Mesenteric fat pad (tissue), 1 donor: ENCODE data around the gene DYRK2. TPM values are rescaled to one million over a fixed set of nuclear protein-coding genes. Genes with fewer than 3 reads are reported as not detected.
"Not testable (repeated sequence)": the region's sequence is repeated elsewhere in the genome, so short reads cannot be mapped to it uniquely, and the experiment has no call there.

Experiments
- DNase-seq: peaks from one replicate; pipeline ENCODE4 v3.0.0-alpha.2; 2020; ENCODE audit warnings: low spot score
- total RNA-seq: library from RNA; stranded (reverse); fragmentation: NEBNext Ultra II Directional; extraction: Animal tissue kit (Norgen Biotek cat#: 25700); gene quantifications from one replicate; pipeline ENCODE4 v1.2.1, GENCODE V29; 2021
- donor health status: DM: yes; HTN: yes; CAD: no.

DYRK2 gene
- total RNA-seq, 1 donor from 2014 or later: 17.4 TPM

DNA sequence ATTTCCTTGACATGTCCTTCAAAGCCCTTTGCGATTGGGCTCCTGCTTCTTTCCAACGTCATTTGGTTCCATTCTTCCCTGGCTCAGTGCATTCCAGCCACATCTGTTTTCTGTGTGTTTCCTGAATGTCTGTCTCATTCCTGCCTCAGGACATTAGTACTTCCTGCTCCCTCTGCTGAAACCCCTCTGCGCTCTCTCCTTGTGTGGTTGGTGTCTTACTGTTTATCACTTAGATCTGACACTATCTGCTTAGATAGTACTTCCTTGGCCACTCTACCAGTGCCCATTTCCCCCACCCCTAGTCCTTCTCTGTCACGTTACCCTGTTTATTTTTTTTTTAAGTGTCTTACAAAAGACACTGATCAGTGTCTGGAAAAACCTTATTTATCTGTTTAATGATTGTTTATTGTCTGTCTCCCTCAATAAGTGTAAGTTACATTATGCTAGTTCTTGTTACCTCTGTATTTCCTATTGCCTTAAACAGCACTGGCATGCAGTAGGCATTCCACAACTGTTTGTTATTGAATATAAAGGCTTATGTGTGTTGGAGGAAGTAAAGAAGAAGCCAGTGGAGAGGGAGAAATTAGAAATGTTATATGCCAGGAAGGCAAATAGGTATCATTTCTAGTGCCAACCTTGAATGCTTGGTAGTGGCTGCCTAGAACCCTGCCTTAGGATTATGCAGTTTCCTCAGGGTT is 21.5 kb downstream of the DYRK2 start:
- no peak for DNase-seq

- DNase-seq: no peak
Measured at GRCh38 chr12:67671419-67671818, 22.9 kb downstream of the DYRK2 start.

DNA sequence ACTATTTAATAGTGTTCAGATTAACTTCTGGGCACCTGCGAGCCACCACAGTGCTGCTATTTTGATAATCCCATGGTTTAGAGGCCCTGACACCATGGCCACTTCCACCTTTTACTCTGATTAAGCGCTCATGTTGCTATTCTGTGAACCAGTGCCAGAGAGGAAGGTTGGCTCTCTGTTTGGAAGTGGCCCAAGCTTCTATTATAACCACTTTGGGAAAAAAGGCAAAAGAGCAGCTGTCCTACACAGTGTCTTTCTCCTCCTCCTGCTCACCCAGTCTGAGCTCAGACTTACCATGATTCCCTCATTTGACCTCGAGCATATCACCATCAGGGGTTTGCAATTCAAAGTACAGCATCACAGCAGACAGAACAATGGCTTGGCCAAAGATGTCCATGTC is 23.3 kb downstream of the DYRK2 start:
- DNase-seq: no peak

DNA sequence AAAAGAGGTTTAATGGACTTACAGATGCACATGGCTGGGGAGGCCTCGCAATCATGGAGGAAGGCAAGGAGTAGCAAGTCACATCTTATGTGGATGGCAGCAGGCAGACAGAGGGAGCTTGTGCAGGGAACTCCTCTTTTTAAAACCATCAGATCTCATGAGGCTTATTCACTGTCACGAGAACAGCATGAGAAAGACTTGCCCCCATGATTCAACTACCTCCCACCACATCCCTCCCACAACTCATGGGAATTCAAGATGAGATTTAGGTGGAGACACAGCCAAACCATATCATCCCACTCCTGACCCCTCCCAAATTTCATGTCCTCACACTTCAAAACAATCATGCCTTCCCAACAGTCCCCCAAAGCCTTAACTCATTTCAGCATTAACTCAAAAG is 24.0 kb downstream of the DYRK2 start:
- not testable (repeated sequence) for DNase-seq

DNA sequence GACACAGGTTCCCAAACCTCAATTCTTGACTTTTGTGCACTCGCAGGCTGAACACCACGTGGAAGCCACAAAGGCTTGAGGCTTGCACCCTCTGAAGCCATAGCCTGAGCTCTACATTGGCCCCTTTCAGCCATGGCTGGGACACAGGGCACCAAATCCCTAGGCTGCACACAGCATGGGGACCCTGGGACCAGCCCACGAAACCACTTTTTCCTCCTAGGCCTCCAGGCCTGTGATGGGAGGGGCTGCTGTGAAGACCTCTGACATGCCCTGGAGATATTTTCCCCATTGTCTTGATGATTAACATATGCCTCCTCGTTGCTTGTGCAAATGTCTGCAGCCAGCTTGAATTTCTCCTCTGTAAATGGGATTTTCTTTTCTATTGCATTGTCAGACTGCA is 25.0 kb downstream of the DYRK2 start:
- DNase-seq: not testable (repeated sequence)

DNA sequence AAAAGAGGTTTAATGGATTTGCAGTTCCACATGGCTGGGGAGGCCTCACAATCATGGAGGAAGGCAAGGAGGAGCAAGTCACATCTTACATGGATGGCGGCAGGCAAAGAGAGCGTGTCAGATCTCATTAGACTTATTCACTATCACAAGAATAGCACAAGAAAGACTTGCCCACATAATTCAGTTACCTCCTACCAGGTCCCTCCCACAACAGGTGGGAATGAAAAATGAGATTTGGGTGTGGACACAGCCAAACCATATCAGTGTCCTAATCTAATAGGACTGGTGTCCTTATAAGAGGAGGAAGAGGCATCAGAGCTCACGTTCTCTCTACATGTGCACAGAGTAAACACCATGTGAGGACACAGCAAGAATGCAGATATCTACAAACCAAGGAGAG is 25.9 kb downstream of the DYRK2 start:
- no peak for DNase-seq

- DNase-seq: no peak
Measured at GRCh38 chr12:67676624-67677023, 28.1 kb downstream of the DYRK2 start.

- no peak for DNase-seq
Measured at GRCh38 chr12:67677166-67677565, 28.6 kb downstream of the DYRK2 start.

DNA sequence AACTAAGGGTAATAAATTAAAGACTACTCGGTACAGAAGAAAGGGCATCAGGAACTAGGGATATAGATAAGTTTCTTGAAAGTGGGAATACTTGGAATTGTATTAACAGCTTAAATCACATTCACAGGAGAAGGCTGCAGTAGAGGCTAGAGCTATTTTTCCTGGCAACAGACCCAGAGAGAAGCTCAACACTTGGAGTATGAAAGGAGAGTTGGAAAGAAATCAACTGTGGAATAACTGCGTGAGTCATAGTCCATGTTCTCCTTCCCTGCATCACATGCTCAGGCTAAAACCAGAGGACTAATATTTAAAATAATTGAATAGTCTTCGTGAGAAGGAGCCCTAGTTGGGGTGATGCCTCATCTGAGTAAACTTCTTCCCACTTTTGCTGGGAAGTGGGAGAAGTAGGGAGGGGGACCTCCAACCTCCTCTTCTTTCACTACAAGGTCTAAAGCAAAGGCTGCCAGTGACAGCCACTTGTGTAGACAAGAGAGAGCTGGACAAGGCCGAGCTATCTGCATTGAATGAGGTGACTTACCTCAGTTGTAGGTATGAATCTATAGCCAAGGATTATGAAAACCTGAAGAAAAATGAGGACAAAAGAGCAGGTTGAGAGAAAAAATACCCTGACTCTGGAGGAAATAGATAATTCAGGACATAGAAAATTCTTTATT is 32.7 kb downstream of the DYRK2 start:
- DNase-seq: no peak

DNA sequence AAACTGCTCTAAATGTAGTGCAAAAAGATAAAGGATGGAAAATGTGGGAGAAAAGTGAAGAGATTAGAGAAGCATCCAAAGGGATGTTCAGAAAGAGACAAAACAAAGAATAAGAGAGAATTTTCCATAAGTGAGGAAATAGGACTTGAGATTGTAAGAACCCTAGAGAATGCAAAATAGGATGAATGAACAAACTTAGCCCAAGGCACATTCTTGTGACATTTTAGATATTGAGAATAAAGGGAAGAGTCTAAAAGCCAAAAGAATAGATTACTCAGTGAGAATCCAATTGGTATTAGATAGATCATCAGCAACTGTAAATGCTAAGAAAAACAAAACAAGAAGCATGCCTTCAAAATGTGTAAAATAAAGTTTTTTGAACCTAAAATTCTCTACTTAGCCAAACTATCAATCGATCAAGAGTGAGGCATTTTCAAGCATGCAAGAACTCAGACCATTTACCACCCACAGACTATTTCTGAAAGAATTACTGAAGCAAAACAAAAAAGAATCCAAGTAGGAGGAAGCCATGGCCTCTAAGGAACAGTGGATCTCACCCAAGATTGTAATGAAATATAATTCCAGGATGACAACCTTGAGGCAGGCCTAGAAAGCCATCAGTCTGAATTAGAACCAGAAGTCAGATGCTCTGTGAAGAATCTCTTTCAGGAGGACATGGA is 33.5 kb downstream of the DYRK2 start:
- no peak for DNase-seq

DNA sequence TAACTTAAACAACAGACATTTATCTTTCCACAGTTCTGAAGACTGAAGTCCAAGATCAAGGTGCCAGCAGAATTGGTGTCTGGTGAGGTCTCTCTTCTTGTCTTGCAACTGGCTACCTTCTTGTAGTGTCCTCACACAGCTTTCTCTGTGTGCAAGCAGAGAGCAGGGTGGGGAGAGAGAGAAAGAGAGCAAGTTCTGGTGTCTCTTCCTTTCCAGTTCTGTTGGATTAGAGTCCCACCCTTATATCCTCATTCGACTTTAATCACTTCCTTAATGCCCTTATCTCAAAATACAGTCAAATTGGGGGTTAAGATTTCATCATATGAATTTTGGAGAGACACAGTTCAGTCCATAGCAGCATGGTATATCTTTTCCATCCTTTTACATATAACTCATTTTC is 40.8 kb downstream of the DYRK2 start:
- DNase-seq: no peak

DNA sequence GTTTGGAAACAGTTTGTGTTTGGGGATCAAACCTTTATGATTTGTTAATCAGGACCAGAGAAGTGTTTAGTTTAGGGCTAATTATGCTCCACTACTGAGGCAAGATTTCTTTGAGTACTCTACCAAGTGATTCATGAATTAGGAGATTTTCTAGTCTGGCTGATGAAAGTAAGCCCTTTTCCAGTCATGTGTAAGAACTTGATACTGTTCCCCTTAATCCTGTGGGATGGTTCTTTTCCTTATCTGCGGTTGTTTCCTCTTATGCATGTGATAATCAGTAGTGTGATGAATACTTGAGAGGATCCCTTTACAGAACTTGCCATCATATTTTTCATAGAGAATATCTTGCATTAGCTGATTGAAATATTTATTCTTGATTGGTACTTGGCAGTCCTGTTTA is 42.1 kb downstream of the DYRK2 start:
- no peak for DNase-seq

DNA sequence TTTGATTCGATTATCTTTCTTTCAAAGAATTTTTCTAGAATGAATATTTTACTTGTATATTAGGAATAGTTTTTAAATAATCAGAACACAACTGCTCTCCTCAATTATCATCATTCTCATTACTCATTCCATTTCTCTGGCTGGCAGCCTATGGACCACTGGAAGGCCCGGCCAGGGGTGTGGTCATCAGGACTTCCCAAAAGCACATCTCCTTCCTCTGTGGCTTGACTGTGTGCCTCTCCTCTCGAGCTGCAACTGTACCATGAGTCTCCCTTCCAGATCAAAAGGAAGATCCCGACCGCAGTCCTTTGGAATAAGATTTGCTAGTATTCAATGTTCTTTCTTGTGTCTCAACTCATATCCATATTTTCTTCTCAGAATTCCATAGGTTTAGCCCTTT is 42.7 kb downstream of the DYRK2 start:
- DNase-seq: no peak

DNA sequence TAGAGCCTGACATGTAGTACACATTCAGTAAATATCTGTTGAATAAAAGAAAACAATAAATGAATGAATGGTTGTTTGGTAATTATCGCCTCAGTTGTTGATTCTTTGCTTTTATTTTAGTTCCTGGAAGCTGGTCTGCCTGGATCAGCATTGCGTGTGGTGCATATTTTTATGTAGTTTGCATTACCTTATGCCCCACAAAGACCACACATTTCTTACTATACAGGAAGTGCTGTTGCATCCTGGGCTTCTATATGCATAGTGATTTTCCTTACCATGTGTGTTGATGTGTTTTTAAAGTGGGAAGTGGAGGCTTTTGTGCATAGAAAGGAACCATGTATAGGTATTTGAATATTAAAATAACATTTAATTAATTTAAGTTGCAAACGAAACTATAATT is 43.6 kb downstream of the DYRK2 start:
- no peak for DNase-seq

GRCh38 chr12:67692966-67693365 is 44.4 kb downstream of the DYRK2 start:
- DNase-seq: no peak

GRCh38 chr12:67693894-67694293 is 45.3 kb downstream of the DYRK2 start:
- no peak for DNase-seq

- no peak for DNase-seq
Measured at GRCh38 chr12:67694306-67694900, 45.9 kb downstream of the DYRK2 start.

DNA sequence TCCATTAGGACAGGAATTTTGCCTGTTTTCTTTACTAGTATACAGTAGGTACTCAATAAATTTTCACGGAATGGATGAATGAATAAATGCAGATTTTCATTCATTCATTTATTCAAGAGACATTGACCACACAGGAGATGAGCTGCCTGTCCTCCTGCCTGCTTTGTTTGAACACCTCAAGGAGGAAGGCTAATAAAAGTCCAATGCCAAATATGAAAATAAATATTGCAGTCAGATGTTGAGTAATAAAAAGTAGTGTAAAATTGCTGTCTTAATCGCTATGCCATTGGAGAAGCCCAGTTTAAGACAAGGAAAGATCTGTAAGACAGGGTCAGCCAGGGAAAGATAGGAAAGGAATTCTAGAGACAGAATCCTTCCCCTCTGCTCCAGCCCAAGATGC is 47.4 kb downstream of the DYRK2 start:
- DNase-seq: no peak

- no peak for DNase-seq
Measured at GRCh38 chr12:67697443-67697842, 48.9 kb downstream of the DYRK2 start.

- no peak for DNase-seq
Measured at GRCh38 chr12:67697967-67698366, 49.4 kb downstream of the DYRK2 start.

GRCh38 chr12:67698672-67699581 is 50.4 kb downstream of the DYRK2 start:
- DNase-seq: no peak
